Measurements from ENCODE around the gene CTNNA2.
"Not testable (repeated sequence)": the region's sequence is repeated elsewhere in the genome, so short reads cannot be mapped to it uniquely, and the experiment has no call there.

Gene CTNNA2

GRCh38 chr2:80086831-80087230 is 574.0 kb downstream of the CTNNA2 start:
- no peak for DNase-seq (ENCODE audit: low read depth)

GRCh38 chr2:80091237-80091636 is 578.4 kb downstream of the CTNNA2 start:
- no peak for DNase-seq (ENCODE audit: low read depth)

- no peak for DNase-seq (ENCODE audit: low read depth)
Observed at GRCh38 chr2:80092474-80092873, 579.6 kb downstream of the CTNNA2 start.

GRCh38 chr2:80098503-80098902 is 585.7 kb downstream of the CTNNA2 start:
- DNase-seq (ENCODE audit: low read depth): not testable (repeated sequence)

- DNase-seq (ENCODE audit: low read depth): no peak
Observed at GRCh38 chr2:80102026-80102425, 589.2 kb downstream of the CTNNA2 start.

- DNase-seq (ENCODE audit: low read depth): no peak
Observed at GRCh38 chr2:80105015-80105640, 592.3 kb downstream of the CTNNA2 start.

- DNase-seq (ENCODE audit: low read depth): no peak
Observed at GRCh38 chr2:80111185-80111584, 598.3 kb downstream of the CTNNA2 start.

GRCh38 chr2:80112790-80113189 is 599.9 kb downstream of the CTNNA2 start:
- DNase-seq (ENCODE audit: low read depth): no peak

- no peak for DNase-seq (ENCODE audit: low read depth)
Observed at GRCh38 chr2:80113399-80113798, 600.5 kb downstream of the CTNNA2 start.

- no peak for DNase-seq (ENCODE audit: low read depth)
Observed at GRCh38 chr2:80114812-80115211, 602.0 kb downstream of the CTNNA2 start.

- no peak for DNase-seq (ENCODE audit: low read depth)
Observed at GRCh38 chr2:80117401-80117800, 604.5 kb downstream of the CTNNA2 start.

GRCh38 chr2:80120866-80121265 is 608.0 kb downstream of the CTNNA2 start:
- DNase-seq (ENCODE audit: low read depth): no peak

GRCh38 chr2:80122675-80123074 is 609.8 kb downstream of the CTNNA2 start:
- DNase-seq (ENCODE audit: low read depth): no peak

- no peak for DNase-seq (ENCODE audit: low read depth)
Observed at GRCh38 chr2:80126596-80127189, 613.8 kb downstream of the CTNNA2 start.

- no peak for DNase-seq (ENCODE audit: low read depth)
Observed at GRCh38 chr2:80128080-80128479, 615.2 kb downstream of the CTNNA2 start.

- no peak for DNase-seq (ENCODE audit: low read depth)
Observed at GRCh38 chr2:80132281-80132680, 619.4 kb downstream of the CTNNA2 start.

- DNase-seq (ENCODE audit: low read depth): no peak
Observed at GRCh38 chr2:80135001-80135400, 622.1 kb downstream of the CTNNA2 start.

- DNase-seq (ENCODE audit: low read depth): no peak
Observed at GRCh38 chr2:80136338-80136737, 623.5 kb downstream of the CTNNA2 start.

GRCh38 chr2:80139001-80139400 is 626.1 kb downstream of the CTNNA2 start:
- no peak for DNase-seq (ENCODE audit: low read depth)

- no peak for DNase-seq (ENCODE audit: low read depth)
Observed at GRCh38 chr2:80141007-80141726, 628.3 kb downstream of the CTNNA2 start.

- DNase-seq (ENCODE audit: low read depth): no peak
Observed at GRCh38 chr2:80145499-80145898, 632.6 kb downstream of the CTNNA2 start.

- not testable (repeated sequence) for DNase-seq (ENCODE audit: low read depth)
Observed at GRCh38 chr2:80146757-80147156, 633.9 kb downstream of the CTNNA2 start.

GRCh38 chr2:80147690-80148089 is 634.8 kb downstream of the CTNNA2 start:
- DNase-seq (ENCODE audit: low read depth): no peak

All from activated T-helper 1 cell treated with Interleukin-2 at 50 U/mL for 16 hours (primary cell).